ENCODE results near the gene TEK.

Gene TEK

DNA sequence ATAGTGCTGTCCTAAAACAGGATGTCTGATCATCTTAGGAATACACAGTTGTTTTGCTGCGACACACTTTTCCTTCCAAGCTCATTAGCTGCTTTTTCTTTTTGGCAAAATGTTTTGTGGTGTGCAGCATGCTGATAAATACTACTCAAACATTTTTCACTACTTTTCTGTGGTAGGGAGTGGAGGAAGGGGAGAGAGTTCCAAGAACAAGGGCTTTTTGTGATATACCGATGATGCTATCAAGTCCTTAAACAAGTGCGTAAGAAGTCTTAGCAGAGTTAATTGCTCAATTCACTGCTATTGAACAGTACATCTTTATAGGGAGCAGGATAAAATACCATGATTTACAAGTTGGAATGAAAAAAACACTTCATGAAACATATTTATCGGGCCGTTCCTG is 23.6 kb upstream of the TEK start:
- TF ChIP-seq SIN3A (IDR thresholded peaks at IDR 0.05; ENCODE audit: borderline replicate concordance, insufficient read depth, low read length) = no peak

DNA sequence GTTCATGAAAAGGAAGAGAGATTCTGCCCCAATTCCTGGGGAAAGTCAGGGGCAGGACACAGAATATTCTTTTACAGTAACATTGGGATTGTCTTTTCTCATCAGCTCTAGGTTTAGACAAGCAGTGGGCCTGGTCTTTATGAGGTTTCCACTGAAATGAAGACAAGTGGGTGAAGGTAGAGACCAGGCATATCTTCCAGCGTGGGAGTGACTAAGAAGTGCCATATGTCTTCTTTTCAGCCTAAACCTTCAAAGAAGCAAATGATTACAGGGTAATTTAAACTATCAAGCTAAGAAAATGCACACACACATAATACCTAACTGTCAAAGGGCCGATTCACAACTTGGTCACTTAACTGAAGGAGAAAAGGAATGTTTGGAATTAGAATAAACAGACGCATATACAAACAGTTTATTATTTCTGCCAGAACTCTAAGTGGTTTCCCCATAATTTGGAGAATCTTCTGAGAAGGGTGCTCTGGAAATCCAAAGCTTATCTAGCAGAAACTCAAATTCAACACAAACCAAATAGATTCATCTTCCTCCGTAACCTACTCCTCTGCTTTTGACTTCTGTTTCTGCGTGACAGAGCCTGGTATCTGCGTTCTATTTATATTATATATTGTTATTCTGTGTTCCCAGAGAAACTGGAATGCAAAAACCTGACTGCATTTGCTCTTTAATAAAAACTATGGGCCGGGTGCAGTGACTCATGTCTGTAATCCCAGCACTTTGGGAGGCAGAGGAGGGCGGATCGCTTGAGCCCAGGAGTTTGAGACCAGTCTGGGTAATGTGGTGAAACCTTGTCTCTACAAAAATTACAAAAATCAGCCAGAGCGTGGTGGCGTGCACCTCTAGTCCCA is 22.0 kb upstream of the TEK start:
- TF ChIP-seq TAF1 (IDR thresholded peaks at IDR 0.05; ENCODE audit: borderline replicate concordance, insufficient read depth, low read length) = no peak
- TF ChIP-seq FOXP2 (optimal IDR thresholded peaks at IDR 0.05; ENCODE audit: borderline replicate concordance, extremely low read depth, extremely low read length, insufficient read depth) = no peak
- TF ChIP-seq POLR2AphosphoS5 (IDR thresholded peaks at IDR 0.05; ENCODE audit: low read depth, low read length) = no peak
- TF ChIP-seq, protein P1, sequence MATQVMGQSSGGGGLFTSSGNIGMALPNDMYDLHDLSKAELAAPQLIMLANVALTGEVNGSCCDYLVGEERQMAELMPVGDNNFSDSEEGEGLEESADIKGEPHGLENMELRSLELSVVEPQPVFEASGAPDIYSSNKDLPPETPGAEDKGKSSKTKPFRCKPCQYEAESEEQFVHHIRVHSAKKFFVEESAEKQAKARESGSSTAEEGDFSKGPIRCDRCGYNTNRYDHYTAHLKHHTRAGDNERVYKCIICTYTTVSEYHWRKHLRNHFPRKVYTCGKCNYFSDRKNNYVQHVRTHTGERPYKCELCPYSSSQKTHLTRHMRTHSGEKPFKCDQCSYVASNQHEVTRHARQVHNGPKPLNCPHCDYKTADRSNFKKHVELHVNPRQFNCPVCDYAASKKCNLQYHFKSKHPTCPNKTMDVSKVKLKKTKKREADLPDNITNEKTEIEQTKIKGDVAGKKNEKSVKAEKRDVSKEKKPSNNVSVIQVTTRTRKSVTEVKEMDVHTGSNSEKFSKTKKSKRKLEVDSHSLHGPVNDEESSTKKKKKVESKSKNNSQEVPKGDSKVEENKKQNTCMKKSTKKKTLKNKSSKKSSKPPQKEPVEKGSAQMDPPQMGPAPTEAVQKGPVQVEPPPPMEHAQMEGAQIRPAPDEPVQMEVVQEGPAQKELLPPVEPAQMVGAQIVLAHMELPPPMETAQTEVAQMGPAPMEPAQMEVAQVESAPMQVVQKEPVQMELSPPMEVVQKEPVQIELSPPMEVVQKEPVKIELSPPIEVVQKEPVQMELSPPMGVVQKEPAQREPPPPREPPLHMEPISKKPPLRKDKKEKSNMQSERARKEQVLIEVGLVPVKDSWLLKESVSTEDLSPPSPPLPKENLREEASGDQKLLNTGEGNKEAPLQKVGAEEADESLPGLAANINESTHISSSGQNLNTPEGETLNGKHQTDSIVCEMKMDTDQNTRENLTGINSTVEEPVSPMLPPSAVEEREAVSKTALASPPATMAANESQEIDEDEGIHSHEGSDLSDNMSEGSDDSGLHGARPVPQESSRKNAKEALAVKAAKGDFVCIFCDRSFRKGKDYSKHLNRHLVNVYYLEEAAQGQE (IDR thresholded peaks at IDR 0.05; ENCODE audit: insufficient read depth in 1 of 2, low read depth in 2 of 2, low read length in 2 of 2) = no peak
- no peak for TF ChIP-seq SIN3A (IDR thresholded peaks at IDR 0.05; ENCODE audit: borderline replicate concordance, insufficient read depth, low read length)

DNA sequence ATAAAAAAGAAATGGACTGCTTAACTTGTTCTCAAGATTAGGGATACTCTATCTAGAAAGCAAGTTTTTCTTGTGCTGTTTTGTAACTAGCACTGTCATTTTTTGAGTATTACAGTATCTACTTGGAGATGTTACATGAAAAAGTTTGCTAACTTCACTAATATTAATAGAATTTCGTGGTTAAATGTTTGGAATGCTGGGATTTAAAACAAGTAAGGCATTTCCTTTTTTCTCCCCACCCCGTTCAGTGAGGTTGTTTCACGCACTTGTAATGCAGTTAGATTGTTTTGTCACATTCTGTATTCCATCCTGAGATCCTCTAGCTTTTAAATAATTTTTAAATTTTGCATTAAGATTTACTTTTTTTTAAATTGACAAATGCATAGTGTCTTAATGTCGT is 20.0 kb upstream of the TEK start:
- TF ChIP-seq POLR2AphosphoS5 (IDR thresholded peaks at IDR 0.05; ENCODE audit: low read depth, low read length) (no peak), FOXP2 (optimal IDR thresholded peaks at IDR 0.05; ENCODE audit: borderline replicate concordance, extremely low read depth, extremely low read length, insufficient read depth) (no peak), TAF1 (IDR thresholded peaks at IDR 0.05; ENCODE audit: borderline replicate concordance, insufficient read depth, low read length) (no peak), SIN3A (IDR thresholded peaks at IDR 0.05; ENCODE audit: borderline replicate concordance, insufficient read depth, low read length) (no peak)
- TF ChIP-seq, protein P1 (IDR thresholded peaks at IDR 0.05; ENCODE audit: insufficient read depth in 1 of 2, low read depth in 2 of 2, low read length in 2 of 2) = no peak

DNA sequence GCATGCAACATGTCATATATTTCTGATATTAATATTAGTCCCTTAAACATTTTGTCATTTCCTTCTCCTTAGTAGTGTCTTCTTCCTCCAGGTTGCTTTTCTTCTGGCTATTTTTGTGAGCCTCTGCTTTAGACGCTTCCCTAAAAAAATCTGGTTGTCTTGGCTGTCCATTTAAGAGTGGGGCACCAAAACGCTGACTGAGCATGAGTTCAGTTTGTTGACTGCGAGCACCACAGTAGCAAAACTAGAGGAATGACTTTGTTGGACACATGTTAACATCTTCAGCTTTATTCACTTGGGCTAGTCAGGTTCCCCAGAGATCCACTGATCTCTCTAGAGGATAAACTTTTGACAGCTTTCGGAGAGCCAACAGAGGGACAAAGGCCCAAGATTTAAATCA is 19.3 kb upstream of the TEK start:
- TF ChIP-seq SIN3A (IDR thresholded peaks at IDR 0.05; ENCODE audit: borderline replicate concordance, insufficient read depth, low read length) = no peak
- no peak for TF ChIP-seq FOXP2 (optimal IDR thresholded peaks at IDR 0.05; ENCODE audit: borderline replicate concordance, extremely low read depth, extremely low read length, insufficient read depth)
- no peak for TF ChIP-seq TAF1 (IDR thresholded peaks at IDR 0.05; ENCODE audit: borderline replicate concordance, insufficient read depth, low read length)
- no peak for TF ChIP-seq POLR2AphosphoS5 (IDR thresholded peaks at IDR 0.05; ENCODE audit: low read depth, low read length)
- TF ChIP-seq, protein P1 (IDR thresholded peaks at IDR 0.05; ENCODE audit: insufficient read depth in 1 of 2, low read depth in 2 of 2, low read length in 2 of 2) = no peak

DNA sequence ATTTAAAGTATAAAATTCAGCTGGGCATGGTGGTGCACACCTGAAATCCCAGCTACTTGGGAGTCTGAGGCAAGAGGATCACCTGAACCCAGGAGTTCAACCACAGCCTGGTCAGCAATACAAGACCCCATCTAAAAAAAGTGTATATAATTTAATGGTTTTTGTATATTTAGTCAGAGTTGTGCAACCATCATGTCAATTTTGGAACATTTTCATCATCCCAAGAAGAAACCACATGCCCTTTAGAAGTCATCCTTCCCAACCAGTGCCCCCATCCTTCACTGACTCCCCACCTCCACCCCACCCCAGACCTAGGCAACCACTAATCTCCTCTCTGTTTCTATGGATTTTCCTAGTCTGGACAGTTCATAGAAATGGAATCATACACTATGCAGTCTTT is 18.8 kb upstream of the TEK start:
- TF ChIP-seq FOXP2 (optimal IDR thresholded peaks at IDR 0.05; ENCODE audit: borderline replicate concordance, extremely low read depth, extremely low read length, insufficient read depth) (no peak), SIN3A (IDR thresholded peaks at IDR 0.05; ENCODE audit: borderline replicate concordance, insufficient read depth, low read length) (no peak), POLR2AphosphoS5 (IDR thresholded peaks at IDR 0.05; ENCODE audit: low read depth, low read length) (no peak), TAF1 (IDR thresholded peaks at IDR 0.05; ENCODE audit: borderline replicate concordance, insufficient read depth, low read length) (no peak)
- TF ChIP-seq, protein P1 (IDR thresholded peaks at IDR 0.05; ENCODE audit: insufficient read depth in 1 of 2, low read depth in 2 of 2, low read length in 2 of 2) = no peak
